IMR-90 (cell line): Measurements from ENCODE around the gene UBL7. TPM values are rescaled to one million over a fixed set of nuclear protein-coding genes. Genes with fewer than 3 reads are reported as not detected.

ENCODE experiments used
- CTCF ChIP-seq: conservative IDR thresholded peaks from 2 replicates; pipeline ENCODE4 v1.5.1; 2012; ENCODE audit warnings: mild to moderate bottlenecking, low read depth, low read length, improper control_type of control experiment
- FOS ChIP-seq: fragments of 150-350 bp; IDR thresholded peaks from 2 replicates; pipeline ENCODE4 v1.6.1; 2016; ENCODE audit warnings: low read depth, low read length
- MXI1 ChIP-seq: IDR thresholded peaks from 2 replicates; pipeline ENCODE4 v1.6.1; 2012; ENCODE audit warnings: low read depth, mild to moderate bottlenecking, low read length, moderate library complexity, borderline replicate concordance
- RFX5 ChIP-seq: IDR thresholded peaks from 2 replicates; pipeline ENCODE4 v1.8.0; 2012; ENCODE audit warnings: low read depth, mild to moderate bottlenecking, low read length, moderate library complexity
- polyA plus RNA-seq, 3 experiments: library from polyadenylated mRNA; depleted of rRNA; stranded (reverse); fragments of >200 nt; gene quantifications; 2 replicates each; pipeline ENCODE4 v1.2.3, GENCODE V29; 2012; ENCODE audit warnings: low replicate concordance in 1 of 3
- total RNA-seq: library from RNA; depleted of rRNA; stranded (reverse); fragments of >200 nt; gene quantifications from 2 replicates; pipeline ENCODE4 v1.2.3, GENCODE V29; 2012

UBL7 gene
- total and polyA plus RNA-seq, 2 of the 4 experiments (the other 2 are of a cell fraction), result 68.1 to 78.4 TPM

DNA sequence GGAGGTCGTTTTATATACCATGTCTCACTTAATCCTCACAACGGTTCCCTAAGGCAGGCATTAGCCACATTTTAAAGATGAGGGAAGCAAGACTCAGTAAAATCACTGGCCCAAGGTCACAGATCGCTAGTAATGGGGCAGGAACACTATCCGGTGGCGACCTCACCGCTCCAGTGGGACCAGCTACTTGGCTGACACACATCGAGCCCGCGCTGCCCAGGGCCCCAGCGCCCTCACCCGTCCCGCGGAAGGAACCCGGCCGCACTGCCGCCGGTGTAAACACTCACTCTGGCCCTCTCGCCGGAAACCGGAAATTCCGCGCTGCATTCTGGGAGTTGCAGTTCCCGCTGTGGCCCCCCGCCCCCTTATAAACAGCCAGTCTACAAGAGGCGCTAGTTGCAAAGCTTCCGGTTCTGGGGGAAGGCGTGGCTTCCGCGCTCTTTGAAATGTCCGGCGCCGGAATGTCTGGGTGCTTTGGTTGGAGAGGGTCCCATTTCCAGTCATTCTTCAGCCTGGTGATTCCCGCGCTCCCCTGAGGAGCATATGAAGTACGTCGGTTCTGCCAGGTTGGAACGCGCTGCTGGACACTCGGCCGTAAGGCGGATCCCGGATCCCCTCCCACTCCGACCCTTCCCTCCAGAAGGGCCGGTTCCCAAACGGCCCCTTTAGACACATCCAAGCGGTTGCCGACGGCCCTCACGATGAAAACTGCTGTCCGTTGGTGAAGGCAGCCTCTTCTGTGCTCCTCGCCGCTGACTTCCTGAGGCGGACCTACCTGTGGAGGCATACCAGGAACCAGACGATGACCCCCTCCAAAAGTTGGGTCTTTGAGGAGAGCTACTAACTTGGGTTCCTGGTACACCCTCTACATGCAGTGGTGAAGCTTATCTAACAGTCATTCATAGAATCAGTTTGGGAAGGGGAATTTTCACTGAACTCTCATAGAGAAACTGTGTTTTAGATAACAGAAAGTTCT lies at the start of gene UBL7 (continued):
- TF ChIP-seq MXI1, result peak; percentile 39
- TF ChIP-seq CTCF, result peak; percentile 28
- no peak for TF ChIP-seq FOS
- no peak for TF ChIP-seq RFX5
